GM12892 (cell line): Measurements from ENCODE around the gene MPP1.

Source experiments
- POLR2A ChIP-seq: IDR thresholded peaks from 2 replicates; pipeline ENCODE4 v1.6.1; 2011; ENCODE audit warnings: low read depth, low read length, control low read depth
- POLR2AphosphoS5 ChIP-seq: IDR thresholded peaks from 2 replicates; pipeline ENCODE4 v1.6.1; 2011; ENCODE audit warnings: low read depth, low read length, control low read depth

DNA sequence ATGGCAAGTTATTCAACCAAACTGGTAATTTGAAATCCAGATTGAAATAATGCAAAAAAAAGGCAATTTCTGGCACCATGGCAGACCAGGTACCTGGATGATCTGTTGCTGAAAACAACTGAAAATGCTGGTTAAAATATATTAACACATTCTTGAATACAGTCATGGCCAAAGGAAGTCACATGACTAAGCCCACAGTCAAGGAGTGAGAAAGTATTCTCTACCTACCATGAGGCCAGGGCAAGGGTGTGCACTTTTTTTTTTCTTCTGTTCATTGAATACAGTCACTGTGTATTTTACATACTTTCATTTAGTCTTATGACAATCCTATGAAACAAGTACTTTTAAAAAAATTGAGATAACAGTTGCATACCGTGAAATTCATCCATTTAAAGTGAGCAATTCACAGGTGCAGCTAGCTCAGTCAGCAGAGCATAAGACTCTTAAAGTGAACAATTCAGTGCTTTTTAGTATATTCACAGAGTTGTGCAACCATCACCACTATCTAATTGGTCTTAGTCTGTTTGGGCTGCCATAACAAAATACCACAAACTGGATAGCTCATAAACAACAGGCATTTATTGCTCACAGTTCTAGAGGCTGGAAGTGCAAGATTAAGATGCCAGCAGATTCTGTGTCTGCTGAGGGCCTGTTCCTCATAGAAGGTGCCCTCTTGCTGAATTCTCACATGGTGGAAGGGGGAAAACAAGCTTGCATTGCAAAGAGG is 4.8 kb upstream of the MPP1 start:
- TF ChIP-seq POLR2A (no peak), POLR2AphosphoS5 (no peak)
